ENCODE results near the gene ANKS1B.

The ANKS1B gene

GRCh38 chr12:99026332-99027054 is 958.2 kb downstream of the ANKS1B start:
- TF ChIP-seq, protein P1, sequence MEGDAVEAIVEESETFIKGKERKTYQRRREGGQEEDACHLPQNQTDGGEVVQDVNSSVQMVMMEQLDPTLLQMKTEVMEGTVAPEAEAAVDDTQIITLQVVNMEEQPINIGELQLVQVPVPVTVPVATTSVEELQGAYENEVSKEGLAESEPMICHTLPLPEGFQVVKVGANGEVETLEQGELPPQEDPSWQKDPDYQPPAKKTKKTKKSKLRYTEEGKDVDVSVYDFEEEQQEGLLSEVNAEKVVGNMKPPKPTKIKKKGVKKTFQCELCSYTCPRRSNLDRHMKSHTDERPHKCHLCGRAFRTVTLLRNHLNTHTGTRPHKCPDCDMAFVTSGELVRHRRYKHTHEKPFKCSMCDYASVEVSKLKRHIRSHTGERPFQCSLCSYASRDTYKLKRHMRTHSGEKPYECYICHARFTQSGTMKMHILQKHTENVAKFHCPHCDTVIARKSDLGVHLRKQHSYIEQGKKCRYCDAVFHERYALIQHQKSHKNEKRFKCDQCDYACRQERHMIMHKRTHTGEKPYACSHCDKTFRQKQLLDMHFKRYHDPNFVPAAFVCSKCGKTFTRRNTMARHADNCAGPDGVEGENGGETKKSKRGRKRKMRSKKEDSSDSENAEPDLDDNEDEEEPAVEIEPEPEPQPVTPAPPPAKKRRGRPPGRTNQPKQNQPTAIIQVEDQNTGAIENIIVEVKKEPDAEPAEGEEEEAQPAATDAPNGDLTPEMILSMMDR (conservative IDR thresholded peaks at IDR 0.05; ENCODE audit: low read depth, low read length), result no peak
- Histone ChIP-seq H3K27me3 (ENCODE audit: insufficient read depth, low read depth) (no peaks in the 10 kb centered on the region), H3K4me2 (no peak overlapping the region), H3K79me2 (ENCODE audit: insufficient read depth, low read depth) (no peaks in the 10 kb centered on the region), H4K20me1 (ENCODE audit: insufficient read depth) (no peaks in the 10 kb centered on the region), H3K4me1 (ENCODE audit: low read depth, poor library complexity, severe bottlenecking) (peaks cover 4% of the 10 kb centered on the region), H2AFZ (ENCODE audit: low read depth) (no peak overlapping the region), H3K4me3 (IDR thresholded peaks at IDR 0.05; ENCODE audit: insufficient read depth, low read depth, low read length) (no peak overlapping the region), H3K36me3 (ENCODE audit: insufficient read depth) (no peaks in the 10 kb centered on the region), H3K9ac (no peak overlapping the region), H3K27ac (no peak overlapping the region)

DNA sequence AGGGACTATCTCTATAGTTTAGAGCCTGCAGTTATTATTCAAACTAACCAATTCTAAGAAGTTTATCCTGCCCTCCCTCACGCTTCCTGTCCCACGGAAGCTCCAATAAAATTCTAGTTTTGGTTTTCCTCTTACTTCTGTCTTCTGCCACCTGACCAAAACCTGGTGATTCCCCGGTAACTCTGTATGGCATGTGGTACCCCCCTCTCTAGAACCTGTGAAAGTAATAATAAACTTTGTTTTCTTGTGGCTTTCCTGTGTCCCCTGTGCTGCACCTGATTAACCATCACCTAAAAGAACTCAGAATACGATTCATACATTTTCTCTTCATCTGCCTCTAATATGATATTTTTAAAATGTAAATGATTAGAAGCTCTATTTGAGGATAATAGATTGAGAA is 959.9 kb downstream of the ANKS1B start:
- Histone ChIP-seq H4K20me1 (ENCODE audit: insufficient read depth) (no peaks in the 10 kb centered on the region), H2AFZ (ENCODE audit: low read depth) (no peak overlapping the region), H3K4me3 (IDR thresholded peaks at IDR 0.05; ENCODE audit: insufficient read depth, low read depth, low read length) (no peak overlapping the region), H3K27ac (no peak overlapping the region), H3K27me3 (ENCODE audit: insufficient read depth, low read depth) (no peaks in the 10 kb centered on the region), H3K4me1 (ENCODE audit: low read depth, poor library complexity, severe bottlenecking) (peaks cover 4% of the 10 kb centered on the region), H3K9ac (no peak overlapping the region), H3K79me2 (ENCODE audit: insufficient read depth, low read depth) (no peaks in the 10 kb centered on the region), H3K4me2 (no peak overlapping the region), H3K36me3 (ENCODE audit: insufficient read depth) (no peaks in the 10 kb centered on the region)
- TF ChIP-seq, protein P1 (conservative IDR thresholded peaks at IDR 0.05; ENCODE audit: low read depth, low read length), result no peak

GRCh38 chr12:99024191-99024590 is 960.5 kb downstream of the ANKS1B start:
- no peak overlapping the region for H3K27ac ChIP-seq
- no peak overlapping the region for H3K4me3 ChIP-seq (IDR thresholded peaks at IDR 0.05; ENCODE audit: insufficient read depth, low read depth, low read length)
- no peaks in the 10 kb centered on the region for H3K79me2 ChIP-seq (ENCODE audit: insufficient read depth, low read depth)
- H2AFZ ChIP-seq (ENCODE audit: low read depth), result no peak overlapping the region
- H3K4me1 ChIP-seq (ENCODE audit: low read depth, poor library complexity, severe bottlenecking), result peaks cover 4% of the 10 kb centered on the region
- H3K27me3 ChIP-seq (ENCODE audit: insufficient read depth, low read depth), result no peaks in the 10 kb centered on the region
- H3K4me2 ChIP-seq, result no peak overlapping the region
- TF ChIP-seq, protein P1 (conservative IDR thresholded peaks at IDR 0.05; ENCODE audit: low read depth, low read length), result no peak
- no peaks in the 10 kb centered on the region for H4K20me1 ChIP-seq (ENCODE audit: insufficient read depth)
- no peak overlapping the region for H3K9ac ChIP-seq
- no peaks in the 10 kb centered on the region for H3K36me3 ChIP-seq (ENCODE audit: insufficient read depth)

- H3K4me1 ChIP-seq (ENCODE audit: low read depth, poor library complexity, severe bottlenecking), result peaks cover 4% of the 10 kb centered on the region
- TF ChIP-seq, protein P1 (conservative IDR thresholded peaks at IDR 0.05; ENCODE audit: low read depth, low read length), result no peak
- no peak overlapping the region for H3K27ac ChIP-seq
- no peaks in the 10 kb centered on the region for H3K27me3 ChIP-seq (ENCODE audit: insufficient read depth, low read depth)
- no peak overlapping the region for H3K4me2 ChIP-seq
- no peaks in the 10 kb centered on the region for H3K36me3 ChIP-seq (ENCODE audit: insufficient read depth)
- no peaks in the 10 kb centered on the region for H3K79me2 ChIP-seq (ENCODE audit: insufficient read depth, low read depth)
- no peaks in the 10 kb centered on the region for H4K20me1 ChIP-seq (ENCODE audit: insufficient read depth)
- H3K9ac ChIP-seq, result no peak overlapping the region
- no peak overlapping the region for H2AFZ ChIP-seq (ENCODE audit: low read depth)
- no peak overlapping the region for H3K4me3 ChIP-seq (IDR thresholded peaks at IDR 0.05; ENCODE audit: insufficient read depth, low read depth, low read length)
Measured at GRCh38 chr12:99020871-99021270, 963.9 kb downstream of the ANKS1B start.
